HG03066 (cell line): ENCODE results near the gene GLDN.

Source experiments
- ATAC-seq: cut with Tn5 transposase; IDR thresholded peaks from one replicate; pipeline ENCODE4 v1.9.1; 2021; ENCODE audit warnings: low read depth; ENCODE audit not compliant: unreplicated experiment

GLDN gene

DNA sequence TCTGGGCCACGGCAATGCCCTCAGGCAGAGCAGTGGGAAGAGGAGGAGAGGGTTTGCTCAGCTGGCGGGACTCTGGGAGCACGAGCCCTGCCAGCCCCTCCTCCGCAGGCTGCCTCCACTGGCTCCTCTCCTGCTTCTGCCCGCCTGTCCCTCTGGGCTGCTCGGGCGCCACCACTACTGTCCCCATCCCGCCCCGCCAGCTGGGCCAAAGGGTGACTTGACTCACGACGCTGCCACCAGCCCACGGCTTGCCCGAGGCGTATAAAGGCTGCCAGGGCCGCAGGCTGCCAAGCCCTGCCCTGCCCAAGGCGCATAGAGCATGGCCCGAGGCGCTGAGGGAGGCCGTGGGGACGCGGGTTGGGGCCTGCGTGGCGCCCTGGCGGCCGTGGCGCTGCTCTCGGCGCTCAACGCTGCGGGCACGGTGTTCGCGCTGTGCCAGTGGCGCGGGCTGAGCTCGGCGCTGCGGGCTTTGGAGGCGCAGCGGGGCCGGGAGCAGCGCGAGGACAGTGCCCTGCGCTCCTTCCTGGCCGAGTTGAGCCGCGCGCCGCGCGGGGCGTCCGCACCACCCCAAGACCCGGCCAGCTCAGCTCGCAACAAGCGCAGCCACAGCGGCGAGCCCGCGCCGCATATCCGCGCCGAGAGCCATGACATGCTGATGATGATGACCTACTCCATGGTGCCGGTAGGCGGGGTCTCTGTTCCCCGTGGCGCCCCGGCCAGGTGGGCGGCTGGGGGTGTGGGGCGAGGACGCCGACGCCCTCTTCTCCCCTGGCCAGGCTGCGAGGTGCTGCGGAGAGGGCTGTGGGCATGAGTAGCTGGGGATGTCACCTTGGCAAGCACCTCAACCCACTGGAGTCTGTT is at the start of gene GLDN:
Gene GLDN, plus strand, starts transcription at position 290 of the 861 bp plus-strand sequence. Its CDS starts 30 bp downstream, at position 320.
- ATAC-seq = no peak

DNA sequence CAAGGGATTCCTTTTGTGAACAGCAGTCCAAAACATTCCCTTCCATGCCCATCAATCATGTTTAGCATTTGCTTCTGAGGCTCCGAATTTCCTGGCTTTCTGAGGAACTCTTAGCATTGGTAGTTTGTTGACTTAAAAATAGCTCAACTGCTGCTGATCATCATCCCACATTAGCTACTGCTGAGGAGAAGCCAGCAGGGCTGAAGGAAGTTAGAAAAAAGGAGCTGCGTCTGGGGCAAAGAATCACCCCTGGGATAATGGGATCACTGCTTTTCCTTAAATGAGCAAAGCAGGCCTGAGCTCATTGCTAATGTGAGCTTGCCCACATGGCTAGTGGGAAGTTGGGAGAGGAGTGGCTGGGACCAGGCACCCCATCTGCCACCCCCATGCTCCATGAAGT is 42.8 kb upstream of the GLDN start:
- ATAC-seq = no peak

DNA sequence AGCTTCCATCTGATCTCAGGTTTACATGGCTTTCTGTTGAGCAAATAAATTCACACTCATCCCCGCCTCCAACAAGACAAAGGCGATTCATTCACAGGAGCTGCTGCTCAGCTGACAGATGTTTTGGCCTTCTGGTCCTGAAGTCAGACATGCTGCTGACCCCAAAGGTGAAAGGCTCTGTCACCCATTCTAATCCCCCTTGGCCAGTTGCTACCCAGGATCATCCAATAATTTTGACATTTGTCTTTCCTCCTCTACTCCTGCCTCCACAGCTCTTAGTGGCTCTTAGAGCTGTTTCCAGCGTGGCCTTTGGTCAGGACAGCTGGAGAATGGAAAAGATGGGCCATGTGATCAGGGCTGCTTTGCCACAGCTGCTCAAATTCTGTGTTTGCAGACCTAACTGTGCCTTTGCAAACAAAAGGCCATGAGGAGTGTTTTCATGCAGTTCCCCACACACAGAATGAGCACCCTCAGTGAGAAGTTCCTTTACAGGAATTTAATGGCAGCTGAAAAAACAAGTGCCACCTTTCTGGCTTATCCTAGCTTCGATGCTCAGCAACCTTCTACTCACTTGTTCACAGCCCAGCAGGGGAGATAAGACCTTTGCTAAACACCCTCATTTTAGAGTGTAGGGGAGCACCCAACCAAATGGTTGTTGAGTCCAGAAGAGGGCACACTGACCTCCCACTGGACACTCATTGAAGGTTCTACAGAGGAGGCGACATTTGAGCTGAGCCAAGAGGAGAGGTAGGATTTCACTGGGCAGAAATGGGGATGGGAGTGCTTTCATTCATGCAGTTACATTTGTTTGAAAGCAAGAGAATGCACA is 42.1 kb upstream of the GLDN start:
- no peak for ATAC-seq

DNA sequence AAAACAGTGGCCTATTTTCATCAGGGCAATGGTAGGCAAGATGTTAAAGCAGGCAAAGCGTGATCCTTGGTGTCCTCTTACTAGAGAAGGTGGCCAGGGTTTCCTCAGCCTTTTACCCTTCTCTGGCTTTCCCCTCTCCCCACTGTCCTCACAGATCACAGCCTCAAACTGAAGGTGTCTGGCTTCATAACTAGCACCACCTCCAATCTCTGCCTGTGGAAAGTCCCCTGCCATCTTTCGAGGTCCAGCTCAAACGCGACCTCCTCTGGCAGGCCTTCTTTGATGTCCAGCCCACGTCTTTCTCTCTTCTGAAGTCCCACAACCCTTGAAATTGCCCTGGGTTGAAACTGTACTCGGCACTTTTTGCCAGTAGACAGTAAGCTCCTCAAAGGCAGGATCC is 39.0 kb upstream of the GLDN start:
- no peak for ATAC-seq

DNA sequence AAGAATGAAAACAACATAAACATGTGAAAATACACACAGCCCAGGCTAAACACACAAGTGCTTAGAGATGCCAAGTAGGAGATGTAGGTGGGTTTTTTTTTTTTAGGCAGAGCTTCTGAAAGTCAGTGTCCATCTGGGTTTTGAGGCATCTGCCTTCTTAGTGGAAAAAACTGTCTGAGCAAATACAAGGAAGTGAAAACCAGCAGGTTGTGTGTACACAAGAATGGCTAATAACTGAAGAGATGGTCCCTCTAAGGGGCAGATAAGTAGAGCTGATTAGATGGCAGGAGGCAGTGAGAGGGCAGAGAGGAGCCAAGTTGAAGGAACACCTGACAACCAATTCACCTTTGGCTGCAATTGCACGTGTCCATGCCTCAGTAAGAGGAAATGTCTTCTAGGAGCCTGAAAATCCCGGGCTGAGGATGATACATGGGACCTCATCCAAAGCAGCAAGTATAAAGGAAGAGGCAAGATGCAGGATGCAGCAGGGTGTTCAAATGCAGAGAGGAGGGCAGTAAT is 37.9 kb upstream of the GLDN start:
- no peak for ATAC-seq

DNA sequence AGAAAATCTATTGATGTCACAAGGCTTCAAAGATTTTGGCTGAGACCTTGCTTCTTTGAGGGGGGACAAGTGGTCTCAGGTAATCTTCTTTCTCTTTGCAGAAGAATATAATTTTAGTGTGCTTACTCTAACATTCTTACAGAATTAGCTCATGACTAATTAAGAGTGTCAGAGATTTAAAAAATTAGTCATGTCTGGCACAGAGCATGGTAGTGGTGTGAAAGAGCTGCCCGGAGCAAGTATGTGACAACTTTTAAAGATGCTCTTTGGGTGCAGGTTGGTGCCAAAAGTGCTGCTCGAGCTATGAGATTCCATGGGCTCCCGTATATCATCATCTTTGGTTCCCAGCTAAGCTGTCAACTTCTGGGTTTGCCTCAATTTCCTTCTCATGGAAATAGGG is 34.1 kb upstream of the GLDN start:
- no peak for ATAC-seq

DNA sequence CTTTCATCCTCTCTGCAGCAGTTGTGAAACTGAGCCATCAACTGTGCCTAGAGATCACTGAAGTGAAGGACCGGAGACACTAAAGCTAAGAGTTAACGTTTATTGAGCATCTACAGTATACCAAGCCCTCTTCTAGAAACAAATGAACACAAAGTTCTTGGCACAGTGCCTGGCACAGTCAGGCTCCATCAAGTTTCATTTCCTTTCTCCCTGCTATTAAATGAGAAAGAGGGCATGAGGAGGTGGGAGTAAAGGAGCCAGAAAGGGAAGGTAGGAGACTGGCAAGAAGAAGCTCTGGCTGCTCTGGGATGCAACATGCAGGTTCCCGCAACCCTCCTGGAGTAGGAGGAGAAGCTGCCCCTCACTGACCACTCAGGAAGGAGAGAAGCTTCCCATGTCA is 33.6 kb upstream of the GLDN start:
- no peak for ATAC-seq

DNA sequence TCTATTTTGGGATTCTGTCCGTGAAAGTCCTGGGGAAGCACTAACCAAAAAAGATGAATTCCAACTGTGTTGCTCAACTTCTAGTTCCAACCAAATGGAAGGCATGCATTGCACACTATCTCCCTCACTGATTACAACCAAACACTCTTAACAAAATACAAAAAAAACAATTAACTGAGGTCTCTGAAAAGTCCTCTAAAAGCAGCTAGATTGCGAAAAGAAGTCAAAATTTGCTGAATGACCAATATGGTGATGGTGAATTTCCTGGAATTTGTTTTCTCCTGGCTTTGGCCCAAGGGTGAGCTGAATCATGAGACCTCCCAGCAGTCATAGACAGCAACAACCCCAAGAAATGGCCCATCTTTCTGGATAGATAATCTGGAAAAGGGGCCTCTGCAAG is 31.4 kb upstream of the GLDN start:
- no peak for ATAC-seq

DNA sequence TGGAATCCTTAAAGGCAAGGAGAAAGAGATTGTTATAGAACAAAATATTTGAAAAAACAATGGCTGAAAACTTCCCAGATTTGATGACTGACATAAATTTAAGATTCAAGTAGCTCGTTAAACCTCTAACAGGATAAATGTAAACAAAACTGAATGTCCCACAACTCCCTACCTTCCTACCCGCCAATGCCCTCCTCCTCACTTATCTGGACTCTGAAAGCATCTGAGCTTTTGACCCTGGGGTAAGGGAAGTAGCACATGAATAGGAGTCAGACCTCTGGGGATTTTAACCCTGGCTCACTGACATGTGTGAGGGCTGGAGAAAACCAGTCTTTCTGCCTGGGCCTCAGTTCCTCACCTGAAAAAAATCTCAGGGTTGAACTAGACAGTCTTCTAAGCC is 29.9 kb upstream of the GLDN start:
- ATAC-seq = no peak

DNA sequence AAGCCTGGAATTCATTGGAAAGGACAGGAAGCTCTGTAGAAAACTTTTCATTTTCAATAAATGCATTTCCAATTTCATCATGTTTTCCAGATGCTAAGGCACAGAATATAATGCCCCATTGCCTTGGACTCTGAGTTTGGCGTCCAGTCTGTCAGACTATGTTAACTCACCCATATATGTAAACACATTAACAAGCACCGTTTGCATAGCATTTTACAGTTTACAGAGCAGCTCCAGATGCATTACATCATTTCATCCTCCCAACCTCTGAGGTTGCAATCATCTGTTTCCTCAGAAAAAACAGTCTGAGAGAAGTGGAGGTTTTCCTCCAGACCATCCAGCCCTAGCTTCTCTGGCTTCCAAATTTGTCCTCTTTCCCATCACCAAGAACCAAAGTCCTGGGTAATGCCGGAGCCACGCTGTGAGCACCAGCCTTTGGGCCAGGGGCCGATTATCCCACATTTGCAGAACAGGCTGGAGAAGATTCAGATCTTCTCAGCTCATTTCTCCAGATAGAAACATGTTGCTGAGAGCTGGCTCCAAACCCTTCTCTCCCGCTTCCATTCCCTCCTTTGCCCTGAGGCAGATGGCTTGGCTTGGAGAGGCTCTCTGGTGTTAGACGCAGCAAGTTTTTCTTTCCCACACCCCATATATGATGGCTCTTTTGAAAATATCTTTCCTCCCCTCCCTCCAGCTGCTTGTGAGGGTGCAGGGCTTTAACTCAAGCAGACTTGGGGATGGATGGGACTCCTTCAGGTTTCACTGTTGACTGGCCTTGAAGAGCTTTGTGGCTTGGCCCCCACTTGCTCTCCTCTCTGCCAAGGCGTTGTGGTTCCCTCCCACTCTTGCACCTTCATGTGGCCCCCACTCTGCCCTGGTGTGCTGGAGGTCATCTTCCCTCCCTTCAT is 29.0 kb upstream of the GLDN start:
- no peak for ATAC-seq

DNA sequence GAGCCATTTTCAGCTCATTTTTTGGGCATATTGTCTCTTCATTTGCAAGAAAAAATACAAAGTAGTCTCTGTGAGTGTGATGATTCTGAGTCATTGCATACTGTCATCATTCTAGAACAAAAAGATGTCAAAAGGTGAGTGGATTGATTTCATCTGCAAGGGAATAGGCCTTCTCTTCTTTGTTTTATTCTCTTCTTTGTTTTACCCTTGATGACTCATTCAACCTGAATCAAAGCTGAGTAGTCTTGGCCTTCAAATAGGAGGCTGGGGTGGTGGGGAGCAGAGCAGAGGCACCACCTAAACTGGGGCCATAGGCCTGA is 28.4 kb upstream of the GLDN start:
- ATAC-seq = no peak

DNA sequence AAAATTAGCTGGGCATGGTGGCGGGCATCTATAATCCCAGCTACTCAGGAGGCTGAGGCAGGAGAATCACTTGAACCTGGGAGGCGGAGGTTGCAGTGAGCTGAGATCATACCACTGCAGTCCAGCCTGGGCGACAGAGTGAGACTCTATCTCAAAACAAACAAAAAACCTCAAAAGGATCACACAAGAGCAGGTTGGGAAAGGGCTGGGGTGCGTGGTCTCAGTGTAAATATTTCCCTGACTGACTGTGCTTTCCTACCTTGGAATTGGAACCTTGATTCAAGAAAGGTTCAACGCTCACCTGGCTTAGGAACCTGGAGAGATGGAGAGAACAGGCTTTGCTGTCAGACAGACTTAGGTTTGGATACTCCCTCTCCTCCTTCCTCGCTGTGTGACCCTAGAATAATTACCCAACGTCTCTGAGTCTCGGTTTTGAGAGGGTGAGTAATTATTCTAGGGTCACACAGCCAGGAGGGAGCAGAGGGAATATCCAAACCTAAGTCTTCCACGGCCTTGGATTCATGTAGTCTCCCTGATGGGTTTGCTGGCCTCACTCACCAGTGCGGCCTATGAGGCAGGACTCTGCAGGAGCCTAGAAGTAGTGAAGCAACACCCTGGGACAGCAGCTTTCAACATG is 27.7 kb upstream of the GLDN start:
- ATAC-seq = no peak

DNA sequence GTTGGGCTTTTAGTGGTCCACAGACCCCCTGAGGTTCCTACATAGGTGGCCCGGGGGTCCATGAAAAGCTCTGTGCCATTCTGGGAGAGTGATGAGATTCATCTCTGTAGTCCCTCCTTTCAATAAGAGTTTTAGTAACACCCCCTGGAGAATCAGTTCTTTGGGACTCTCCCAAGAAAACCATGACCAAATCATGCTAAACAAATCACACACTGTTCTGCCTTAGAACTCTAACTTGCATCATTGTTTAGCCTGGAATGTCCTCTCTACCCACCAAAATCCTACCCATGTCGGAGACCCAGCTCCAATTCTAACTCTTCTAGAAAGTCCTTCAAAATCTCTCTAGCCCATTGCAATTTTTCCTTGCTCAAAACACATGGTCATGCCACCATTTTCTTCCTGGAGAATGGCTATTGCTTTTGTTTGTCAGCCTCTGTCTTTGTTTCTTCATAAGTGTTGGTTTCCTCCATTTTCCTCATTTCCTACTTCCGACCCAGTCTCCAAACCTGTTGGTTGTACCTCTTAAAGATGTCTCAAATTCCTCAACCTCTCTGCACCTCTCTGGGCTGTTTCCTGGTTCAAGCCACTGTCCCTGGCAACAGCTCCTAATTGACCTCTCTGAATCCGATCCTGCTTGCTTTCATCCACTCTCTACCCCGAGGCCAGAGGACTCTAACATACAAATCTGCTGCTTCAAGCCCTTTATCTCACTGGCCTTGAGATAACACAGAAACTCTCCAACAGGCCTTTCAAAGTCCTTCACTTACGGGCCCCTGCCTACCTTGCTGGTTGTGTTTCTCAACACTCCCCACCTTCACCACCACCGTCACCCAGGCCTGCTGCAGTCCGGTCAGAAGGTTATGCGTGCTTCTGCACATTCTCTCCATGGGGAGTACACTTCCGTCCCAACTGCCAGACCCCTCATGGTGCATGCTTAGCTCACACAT is 26.8 kb upstream of the GLDN start:
- no peak for ATAC-seq

DNA sequence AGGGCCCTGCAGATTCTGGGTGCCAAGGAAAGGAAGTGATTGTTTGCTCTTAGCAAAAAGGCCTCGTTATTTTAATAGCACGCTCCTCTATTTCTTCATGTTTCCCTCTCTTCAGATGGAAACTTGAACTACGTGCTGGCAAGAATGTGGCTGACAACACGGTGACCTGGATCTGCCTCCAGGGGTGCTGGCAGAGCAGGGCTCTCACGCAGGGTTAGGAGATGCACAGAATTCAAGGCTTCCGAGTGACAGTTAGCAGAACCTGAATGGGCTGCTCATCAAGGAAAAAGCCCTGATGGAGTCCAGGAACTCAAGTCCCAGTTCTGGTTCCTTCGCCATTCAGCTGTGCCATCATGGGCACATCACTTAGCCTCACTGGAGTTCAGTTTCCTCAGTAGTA is 25.7 kb upstream of the GLDN start:
- no peak for ATAC-seq

DNA sequence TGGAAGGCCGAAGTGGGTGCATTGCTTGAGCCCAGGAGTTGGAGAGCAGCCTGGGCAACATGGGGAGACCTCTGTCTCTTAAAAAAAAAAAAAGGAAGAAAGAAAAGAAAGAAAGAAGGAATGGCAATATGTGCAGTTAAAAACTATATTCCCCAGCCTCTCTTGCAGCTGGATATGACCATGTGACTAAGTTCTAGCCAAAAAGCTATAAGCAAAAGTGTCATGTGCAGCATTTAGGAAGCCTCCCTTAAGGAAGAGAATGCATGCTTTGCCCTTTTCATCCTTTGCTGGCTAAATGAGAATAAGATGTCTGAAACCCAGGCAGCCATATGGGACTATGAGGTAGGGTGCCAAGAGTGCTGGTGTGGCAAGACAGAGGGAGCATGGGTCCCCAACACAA is 24.8 kb upstream of the GLDN start:
- no peak for ATAC-seq

DNA sequence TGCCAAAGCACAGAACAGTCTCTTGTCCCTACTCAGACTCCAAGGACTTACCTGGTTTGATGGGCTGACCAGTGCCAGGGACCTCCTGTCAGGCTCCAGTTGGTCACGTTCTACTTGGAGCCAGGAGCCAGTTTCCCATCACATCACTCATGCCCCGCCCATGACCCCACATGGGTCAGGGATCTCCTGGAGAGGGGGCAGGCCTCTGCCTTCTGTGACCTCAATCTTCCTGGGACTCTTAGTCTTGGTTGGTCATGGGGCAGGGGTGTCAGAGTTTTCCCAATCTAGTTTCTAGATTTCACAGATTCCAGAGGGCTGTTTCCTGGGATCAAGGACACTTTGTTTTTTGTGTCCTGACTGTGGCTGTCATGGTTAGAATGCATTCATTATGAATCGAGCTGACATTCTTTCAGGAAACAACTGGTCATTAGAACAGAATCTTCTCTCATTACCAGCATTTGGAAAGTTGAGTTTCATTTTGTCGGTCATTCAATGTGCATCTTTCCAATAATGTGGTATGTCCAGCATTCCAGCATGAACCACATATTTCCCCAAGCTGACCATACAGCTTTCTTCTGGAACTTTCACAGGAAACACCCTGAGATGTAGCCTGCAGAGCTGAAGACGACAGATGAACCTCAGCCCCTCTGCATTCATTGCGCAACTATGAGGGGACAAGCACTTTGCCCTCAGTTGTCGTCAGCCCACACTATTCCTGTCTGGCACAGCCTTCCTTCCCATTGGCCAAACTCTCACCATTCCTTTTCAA is 22.9 kb upstream of the GLDN start:
- no peak for ATAC-seq

DNA sequence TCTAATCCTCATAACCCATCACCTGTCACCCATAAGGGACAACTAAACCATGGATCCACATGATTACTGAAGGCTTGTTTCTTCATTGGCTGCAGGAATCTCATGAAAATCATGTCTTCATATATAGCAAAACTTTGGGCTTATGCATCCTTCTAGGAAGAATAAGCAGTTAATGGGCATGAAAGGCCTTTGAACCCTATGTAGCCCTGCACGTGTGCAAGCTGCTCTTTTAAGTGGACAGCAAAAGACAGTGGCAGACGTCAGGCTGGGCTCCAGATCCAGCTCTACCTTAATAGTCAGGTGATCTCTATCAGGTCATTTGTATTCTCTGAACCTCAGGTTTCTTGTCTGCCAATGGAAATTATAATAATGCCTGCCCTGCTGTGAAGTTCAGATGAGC is 21.9 kb upstream of the GLDN start:
- no peak for ATAC-seq

DNA sequence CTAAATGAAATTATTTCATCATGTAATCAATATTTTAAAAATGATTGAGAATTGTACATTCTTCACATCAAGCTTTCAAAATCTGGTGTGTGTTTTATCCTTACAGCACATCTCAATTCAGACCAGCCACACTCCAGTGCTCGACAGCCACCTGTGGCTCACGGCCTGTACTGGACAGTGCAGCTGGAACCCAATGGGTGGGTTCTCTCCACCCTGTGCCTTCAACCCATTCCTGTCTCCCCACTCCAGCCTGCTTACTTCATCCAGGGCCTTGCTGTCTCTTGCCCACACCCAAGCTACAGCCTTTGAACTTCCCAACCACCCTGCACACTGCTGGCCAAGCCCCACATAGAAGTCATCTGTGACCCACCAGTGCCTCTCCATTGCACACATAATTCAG is 20.6 kb upstream of the GLDN start:
- no peak for ATAC-seq
